ENCODE measurements around the gene THBS4.

THBS4 gene

DNA sequence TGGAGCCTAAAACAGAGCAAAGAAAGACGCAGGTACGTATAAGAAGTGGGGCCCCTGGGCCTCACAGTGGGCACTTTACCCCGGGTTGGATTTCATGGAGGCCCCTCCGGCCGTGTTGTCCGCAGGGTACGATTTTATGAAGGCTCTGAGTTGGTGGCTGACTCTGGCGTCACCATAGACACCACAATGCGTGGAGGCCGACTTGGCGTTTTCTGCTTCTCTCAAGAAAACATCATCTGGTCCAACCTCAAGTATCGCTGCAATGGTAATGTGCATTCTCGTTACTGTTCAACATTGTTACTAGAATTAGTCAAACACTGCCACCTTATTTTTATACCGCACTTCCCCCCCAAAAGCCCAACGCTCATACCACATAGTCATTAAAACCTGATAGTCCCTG is 47.1 kb downstream of the THBS4 start (continued):
- TF ChIP-seq ZFP3 (tag by site-specific recombination; IDR thresholded peaks at IDR 0.05; ENCODE audit: low read depth), result no peak
- no peak for TF ChIP-seq GLIS2 (tag by site-specific recombination; IDR thresholded peaks at IDR 0.05)
- TF ChIP-seq KLF9 (tag by site-specific recombination; IDR thresholded peaks at IDR 0.05; ENCODE audit: low read depth), result no peak
- TF ChIP-seq, protein P1, sequence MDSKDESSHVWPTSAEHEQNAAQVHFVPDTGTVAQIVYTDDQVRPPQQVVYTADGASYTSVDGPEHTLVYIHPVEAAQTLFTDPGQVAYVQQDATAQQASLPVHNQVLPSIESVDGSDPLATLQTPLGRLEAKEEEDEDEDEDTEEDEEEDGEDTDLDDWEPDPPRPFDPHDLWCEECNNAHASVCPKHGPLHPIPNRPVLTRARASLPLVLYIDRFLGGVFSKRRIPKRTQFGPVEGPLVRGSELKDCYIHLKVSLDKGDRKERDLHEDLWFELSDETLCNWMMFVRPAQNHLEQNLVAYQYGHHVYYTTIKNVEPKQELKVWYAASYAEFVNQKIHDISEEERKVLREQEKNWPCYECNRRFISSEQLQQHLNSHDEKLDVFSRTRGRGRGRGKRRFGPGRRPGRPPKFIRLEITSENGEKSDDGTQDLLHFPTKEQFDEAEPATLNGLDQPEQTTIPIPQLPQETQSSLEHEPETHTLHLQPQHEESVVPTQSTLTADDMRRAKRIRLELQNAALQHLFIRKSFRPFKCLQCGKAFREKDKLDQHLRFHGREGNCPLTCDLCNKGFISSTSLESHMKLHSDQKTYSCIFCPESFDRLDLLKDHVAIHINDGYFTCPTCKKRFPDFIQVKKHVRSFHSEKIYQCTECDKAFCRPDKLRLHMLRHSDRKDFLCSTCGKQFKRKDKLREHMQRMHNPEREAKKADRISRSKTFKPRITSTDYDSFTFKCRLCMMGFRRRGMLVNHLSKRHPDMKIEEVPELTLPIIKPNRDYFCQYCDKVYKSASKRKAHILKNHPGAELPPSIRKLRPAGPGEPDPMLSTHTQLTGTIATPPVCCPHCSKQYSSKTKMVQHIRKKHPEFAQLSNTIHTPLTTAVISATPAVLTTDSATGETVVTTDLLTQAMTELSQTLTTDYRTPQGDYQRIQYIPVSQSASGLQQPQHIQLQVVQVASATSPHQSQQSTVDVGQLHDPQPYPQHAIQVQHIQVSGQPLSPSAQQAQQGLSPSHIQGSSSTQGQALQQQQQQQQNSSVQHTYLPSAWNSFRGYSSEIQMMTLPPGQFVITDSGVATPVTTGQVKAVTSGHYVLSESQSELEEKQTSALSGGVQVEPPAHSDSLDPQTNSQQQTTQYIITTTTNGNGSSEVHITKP (tag by site-specific recombination; IDR thresholded peaks at IDR 0.05), result no peak
- TF ChIP-seq OVOL3 (tag by site-specific recombination; IDR thresholded peaks at IDR 0.05), result no peak
- TF ChIP-seq ZEB2 (tag by site-specific recombination; IDR thresholded peaks at IDR 0.05), result no peak

DNA sequence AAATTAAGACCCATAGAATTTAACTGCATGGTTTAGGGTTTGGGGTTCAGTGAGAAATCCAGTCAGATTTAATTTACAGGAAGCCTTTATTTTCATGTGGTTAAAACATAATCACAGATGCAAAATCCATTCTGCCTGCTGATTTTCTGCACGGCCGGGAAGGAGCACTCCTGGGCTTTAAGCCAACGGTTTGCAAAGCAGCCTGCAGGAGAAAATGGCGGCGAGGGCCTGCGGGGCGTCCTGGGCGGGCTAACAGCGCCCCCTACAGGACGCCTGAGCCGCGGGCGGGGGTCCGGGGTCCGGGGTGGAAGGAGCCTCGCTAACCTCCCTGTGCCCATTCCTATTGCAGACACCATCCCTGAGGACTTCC is 47.6 kb downstream of the THBS4 start:
- Histone ChIP-seq H3K4me3 (ENCODE audit: low read depth, low read length) (no peak overlapping the region), H3K27ac (ENCODE audit: extremely low read depth, low read depth, low read length) (no peak overlapping the region), H3K4me1 (ENCODE audit: control insufficient read depth, insufficient read depth, low read length) (no peaks in the 10 kb centered on the region), H3K36me3 (ENCODE audit: control insufficient read depth in 2 of 2, insufficient read depth in 1 of 2, low read length in 2 of 2) (no peaks in the 10 kb centered on the region), H3K9me3 (ENCODE audit: control insufficient read depth, insufficient read depth, low read depth, low read length) (no peaks in the 10 kb centered on the region)
- CTCF ChIA-PET, result interaction anchor here (0.6 to 3.5 kb wide), 48 partner anchors 9 to 1062 kb away, joined by 3 to 25 read pairs (median 4); no protein-coding TSS in a partner anchor
- POLR2A ChIA-PET, result no interaction called here
- TF ChIP-seq, protein P2, sequence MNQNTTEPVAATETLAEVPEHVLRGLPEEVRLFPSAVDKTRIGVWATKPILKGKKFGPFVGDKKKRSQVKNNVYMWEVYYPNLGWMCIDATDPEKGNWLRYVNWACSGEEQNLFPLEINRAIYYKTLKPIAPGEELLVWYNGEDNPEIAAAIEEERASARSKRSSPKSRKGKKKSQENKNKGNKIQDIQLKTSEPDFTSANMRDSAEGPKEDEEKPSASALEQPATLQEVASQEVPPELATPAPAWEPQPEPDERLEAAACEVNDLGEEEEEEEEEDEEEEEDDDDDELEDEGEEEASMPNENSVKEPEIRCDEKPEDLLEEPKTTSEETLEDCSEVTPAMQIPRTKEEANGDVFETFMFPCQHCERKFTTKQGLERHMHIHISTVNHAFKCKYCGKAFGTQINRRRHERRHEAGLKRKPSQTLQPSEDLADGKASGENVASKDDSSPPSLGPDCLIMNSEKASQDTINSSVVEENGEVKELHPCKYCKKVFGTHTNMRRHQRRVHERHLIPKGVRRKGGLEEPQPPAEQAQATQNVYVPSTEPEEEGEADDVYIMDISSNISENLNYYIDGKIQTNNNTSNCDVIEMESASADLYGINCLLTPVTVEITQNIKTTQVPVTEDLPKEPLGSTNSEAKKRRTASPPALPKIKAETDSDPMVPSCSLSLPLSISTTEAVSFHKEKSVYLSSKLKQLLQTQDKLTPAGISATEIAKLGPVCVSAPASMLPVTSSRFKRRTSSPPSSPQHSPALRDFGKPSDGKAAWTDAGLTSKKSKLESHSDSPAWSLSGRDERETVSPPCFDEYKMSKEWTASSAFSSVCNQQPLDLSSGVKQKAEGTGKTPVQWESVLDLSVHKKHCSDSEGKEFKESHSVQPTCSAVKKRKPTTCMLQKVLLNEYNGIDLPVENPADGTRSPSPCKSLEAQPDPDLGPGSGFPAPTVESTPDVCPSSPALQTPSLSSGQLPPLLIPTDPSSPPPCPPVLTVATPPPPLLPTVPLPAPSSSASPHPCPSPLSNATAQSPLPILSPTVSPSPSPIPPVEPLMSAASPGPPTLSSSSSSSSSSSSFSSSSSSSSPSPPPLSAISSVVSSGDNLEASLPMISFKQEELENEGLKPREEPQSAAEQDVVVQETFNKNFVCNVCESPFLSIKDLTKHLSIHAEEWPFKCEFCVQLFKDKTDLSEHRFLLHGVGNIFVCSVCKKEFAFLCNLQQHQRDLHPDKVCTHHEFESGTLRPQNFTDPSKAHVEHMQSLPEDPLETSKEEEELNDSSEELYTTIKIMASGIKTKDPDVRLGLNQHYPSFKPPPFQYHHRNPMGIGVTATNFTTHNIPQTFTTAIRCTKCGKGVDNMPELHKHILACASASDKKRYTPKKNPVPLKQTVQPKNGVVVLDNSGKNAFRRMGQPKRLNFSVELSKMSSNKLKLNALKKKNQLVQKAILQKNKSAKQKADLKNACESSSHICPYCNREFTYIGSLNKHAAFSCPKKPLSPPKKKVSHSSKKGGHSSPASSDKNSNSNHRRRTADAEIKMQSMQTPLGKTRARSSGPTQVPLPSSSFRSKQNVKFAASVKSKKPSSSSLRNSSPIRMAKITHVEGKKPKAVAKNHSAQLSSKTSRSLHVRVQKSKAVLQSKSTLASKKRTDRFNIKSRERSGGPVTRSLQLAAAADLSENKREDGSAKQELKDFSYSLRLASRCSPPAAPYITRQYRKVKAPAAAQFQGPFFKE (tag by site-specific recombination; IDR thresholded peaks at IDR 0.05; ENCODE audit: borderline replicate concordance), result no peak
- TF ChIP-seq ZBTB8A (tag by site-specific recombination; IDR thresholded peaks at IDR 0.05) (no peak), ZNF785 (tag by site-specific recombination; IDR thresholded peaks at IDR 0.05) (no peak), ZNF561 (tag by site-specific recombination; IDR thresholded peaks at IDR 0.05; ENCODE audit: borderline replicate concordance) (no peak), ZNF155 (tag by site-specific recombination; IDR thresholded peaks at IDR 0.05) (no peak), OSR2 (tag by site-specific recombination; IDR thresholded peaks at IDR 0.05) (no peak), ZNF23 (tag by site-specific recombination; IDR thresholded peaks at IDR 0.05; ENCODE audit: borderline replicate concordance) (no peak), ZNF184 (tag by site-specific recombination; IDR thresholded peaks at IDR 0.05) (no peak), ZNF19 (tag by site-specific recombination; IDR thresholded peaks at IDR 0.05; ENCODE audit: low read depth) (no peak), YY2 (tag by site-specific recombination; IDR thresholded peaks at IDR 0.05) (peak; percentile 58), ZNF623 (tag by site-specific recombination; IDR thresholded peaks at IDR 0.05) (no peak), YY1 (tag by site-specific recombination; IDR thresholded peaks at IDR 0.05) (peak; percentile 45; the same call in 1 of the 2 replicates), ZNF600 (tag by site-specific recombination; IDR thresholded peaks at IDR 0.05) (no peak), ZNF138 (tag by site-specific recombination; IDR thresholded peaks at IDR 0.05; ENCODE audit: borderline replicate concordance) (no peak)
- TF ChIP-seq, protein P3, sequence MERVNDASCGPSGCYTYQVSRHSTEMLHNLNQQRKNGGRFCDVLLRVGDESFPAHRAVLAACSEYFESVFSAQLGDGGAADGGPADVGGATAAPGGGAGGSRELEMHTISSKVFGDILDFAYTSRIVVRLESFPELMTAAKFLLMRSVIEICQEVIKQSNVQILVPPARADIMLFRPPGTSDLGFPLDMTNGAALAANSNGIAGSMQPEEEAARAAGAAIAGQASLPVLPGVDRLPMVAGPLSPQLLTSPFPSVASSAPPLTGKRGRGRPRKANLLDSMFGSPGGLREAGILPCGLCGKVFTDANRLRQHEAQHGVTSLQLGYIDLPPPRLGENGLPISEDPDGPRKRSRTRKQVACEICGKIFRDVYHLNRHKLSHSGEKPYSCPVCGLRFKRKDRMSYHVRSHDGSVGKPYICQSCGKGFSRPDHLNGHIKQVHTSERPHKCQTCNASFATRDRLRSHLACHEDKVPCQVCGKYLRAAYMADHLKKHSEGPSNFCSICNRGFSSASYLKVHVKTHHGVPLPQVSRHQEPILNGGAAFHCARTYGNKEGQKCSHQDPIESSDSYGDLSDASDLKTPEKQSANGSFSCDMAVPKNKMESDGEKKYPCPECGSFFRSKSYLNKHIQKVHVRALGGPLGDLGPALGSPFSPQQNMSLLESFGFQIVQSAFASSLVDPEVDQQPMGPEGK (tag by site-specific recombination; IDR thresholded peaks at IDR 0.05), result peak; percentile 38; the same call in 1 of the 2 replicates
- TF ChIP-seq, protein P4, sequence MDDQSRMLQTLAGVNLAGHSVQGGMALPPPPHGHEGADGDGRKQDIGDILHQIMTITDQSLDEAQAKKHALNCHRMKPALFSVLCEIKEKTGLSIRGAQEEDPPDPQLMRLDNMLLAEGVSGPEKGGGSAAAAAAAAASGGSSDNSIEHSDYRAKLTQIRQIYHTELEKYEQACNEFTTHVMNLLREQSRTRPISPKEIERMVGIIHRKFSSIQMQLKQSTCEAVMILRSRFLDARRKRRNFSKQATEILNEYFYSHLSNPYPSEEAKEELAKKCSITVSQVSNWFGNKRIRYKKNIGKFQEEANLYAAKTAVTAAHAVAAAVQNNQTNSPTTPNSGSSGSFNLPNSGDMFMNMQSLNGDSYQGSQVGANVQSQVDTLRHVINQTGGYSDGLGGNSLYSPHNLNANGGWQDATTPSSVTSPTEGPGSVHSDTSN (CRISPR knock-in tag; IDR thresholded peaks at IDR 0.05), result no peak

All from HEK293 (cell line).